Choroid plexus epithelial cell (primary cell): ENCODE data around the gene RASSF4.

ENCODE experiments used
- DNase-seq: peaks from one replicate; pipeline ENCODE4 v3.0.0-alpha.2; 2010; ENCODE audit warnings: low read depth
- H3K4me3 ChIP-seq: 2 replicates; pipeline ENCODE4 v1.5.1; 2011; ENCODE audit warnings: low read depth, mild to moderate bottlenecking, control low read depth, low read length, moderate library complexity
- TF ChIP-seq, protein P1 (sequence below): conservative IDR thresholded peaks from 2 replicates; pipeline ENCODE4 v1.5.1; 2011; ENCODE audit warnings: low read depth, mild to moderate bottlenecking, control low read depth, inconsistent platforms, low read length, moderate library complexity

RASSF4 gene

DNA sequence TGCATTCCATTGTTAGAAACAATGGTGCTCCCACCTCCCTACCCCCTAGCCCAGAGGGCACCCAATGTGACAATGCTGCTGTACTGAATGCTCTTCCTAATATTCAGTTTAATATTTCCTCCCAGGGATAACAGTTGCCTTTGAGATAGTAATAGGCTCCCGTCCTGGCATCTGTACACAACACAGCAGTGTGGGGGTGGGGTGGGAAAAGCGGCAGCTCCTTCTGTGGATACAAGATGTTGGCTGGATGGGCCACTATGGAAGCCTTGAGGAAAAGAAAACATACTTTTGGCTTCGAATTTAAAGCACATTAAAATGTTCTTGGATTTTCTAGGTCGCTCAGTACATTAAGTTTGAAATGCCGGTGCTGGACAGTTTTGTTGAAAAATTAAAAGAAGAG, 32.0 kb downstream of the RASSF4 start:
- TF ChIP-seq, protein P1, sequence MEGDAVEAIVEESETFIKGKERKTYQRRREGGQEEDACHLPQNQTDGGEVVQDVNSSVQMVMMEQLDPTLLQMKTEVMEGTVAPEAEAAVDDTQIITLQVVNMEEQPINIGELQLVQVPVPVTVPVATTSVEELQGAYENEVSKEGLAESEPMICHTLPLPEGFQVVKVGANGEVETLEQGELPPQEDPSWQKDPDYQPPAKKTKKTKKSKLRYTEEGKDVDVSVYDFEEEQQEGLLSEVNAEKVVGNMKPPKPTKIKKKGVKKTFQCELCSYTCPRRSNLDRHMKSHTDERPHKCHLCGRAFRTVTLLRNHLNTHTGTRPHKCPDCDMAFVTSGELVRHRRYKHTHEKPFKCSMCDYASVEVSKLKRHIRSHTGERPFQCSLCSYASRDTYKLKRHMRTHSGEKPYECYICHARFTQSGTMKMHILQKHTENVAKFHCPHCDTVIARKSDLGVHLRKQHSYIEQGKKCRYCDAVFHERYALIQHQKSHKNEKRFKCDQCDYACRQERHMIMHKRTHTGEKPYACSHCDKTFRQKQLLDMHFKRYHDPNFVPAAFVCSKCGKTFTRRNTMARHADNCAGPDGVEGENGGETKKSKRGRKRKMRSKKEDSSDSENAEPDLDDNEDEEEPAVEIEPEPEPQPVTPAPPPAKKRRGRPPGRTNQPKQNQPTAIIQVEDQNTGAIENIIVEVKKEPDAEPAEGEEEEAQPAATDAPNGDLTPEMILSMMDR, result no peak
- no peak for DNase-seq

DNA sequence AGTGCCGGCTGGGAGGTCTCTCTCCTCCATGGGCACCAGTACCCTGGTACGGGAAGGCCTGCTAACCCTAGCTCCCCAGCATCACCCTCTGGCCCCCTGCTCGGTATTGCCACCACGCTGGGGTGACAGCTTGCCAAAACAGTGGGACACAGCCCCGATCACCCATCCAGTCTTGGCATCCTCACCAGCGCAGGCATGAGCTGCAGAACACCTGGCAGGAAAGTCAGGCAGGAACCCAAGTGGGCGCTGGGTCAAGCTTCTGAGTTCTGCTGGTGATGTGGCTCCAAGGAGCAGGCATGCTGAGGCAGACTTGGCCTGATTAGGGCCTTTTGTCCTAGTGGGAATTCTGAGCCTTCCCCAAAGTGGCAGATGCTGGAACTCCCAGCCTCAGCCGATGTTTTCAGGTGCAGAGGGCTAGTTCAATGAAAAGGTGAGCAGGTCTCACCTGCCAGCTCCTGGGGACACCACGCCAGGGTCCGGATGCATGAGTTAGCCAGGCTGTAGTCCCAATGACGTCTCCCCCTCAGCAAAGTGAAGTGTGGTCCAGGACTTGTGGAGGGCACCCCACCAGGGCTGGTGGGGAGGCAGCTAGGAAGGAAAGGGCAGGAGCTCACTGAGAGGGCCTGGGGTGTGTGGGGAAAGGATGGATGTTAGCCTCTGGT, 32.6 kb downstream of the RASSF4 start:
- TF ChIP-seq, protein P1, result no peak
- no peak for DNase-seq
- no peak overlapping the region for H3K4me3 ChIP-seq

More for the DNA sequence above, 32.0 kb downstream of the RASSF4 start:
- no peak overlapping the region for H3K4me3 ChIP-seq

DNA sequence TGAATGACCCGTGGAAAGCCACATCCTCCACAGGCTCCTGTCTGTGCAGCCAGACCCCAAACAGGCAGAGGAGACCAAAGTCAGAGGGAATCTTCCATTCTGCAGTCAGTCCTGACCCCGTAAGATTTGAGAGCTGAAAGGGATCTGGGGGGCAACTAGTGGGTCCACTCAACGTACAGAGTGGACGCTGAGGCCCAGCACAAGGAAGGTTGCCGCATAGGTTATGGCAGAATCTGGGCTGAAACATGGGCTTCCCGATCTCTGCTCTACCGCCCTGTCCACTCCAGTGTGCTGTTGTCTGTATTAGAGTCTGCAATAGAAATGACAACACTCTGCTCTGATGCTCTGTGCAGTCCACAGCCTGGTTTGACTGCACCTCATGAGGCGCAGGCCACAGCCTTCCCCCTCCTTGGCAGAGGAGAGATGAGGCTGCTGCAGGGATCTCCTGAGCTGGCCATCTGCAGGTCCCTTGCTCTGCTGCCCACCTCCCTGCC, 33.2 kb downstream of the RASSF4 start:
- H3K4me3 ChIP-seq, result no peak overlapping the region
- TF ChIP-seq, protein P1, result no peak
- DNase-seq, result no peak

DNA sequence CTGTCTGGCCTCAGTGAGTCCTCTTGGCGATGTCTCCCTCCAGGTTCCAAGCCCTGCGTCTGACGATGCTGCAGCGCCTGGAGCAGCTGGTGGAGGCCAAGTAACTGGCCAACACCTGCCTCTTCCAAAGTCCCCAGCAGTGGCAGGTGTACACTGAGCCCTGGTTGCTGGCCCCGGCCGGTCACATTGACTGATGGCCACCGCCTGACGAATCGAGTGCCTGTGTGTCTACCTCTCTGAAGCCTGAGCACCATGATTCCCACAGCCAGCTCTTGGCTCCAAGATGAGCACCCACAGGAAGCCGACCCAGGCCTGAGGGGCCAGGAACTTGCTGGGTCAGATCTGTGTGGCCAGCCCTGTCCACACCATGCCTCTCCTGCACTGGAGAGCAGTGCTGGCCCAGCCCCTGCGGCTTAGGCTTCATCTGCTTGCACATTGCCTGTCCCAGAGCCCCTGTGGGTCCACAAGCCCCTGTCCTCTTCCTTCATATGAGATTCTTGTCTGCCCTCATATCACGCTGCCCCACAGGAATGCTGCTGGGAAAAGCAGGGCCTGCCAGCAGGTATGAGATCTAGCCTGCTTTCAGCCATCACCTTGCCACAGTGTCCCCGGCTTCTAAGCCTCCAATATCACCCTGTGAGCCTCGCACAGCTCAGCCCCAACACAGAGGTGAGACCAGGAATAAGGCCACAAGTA, 33.8 kb downstream of the RASSF4 start:
- H3K4me3 ChIP-seq, result no peak overlapping the region
- no peak for DNase-seq
- TF ChIP-seq, protein P1, result no peak

DNA sequence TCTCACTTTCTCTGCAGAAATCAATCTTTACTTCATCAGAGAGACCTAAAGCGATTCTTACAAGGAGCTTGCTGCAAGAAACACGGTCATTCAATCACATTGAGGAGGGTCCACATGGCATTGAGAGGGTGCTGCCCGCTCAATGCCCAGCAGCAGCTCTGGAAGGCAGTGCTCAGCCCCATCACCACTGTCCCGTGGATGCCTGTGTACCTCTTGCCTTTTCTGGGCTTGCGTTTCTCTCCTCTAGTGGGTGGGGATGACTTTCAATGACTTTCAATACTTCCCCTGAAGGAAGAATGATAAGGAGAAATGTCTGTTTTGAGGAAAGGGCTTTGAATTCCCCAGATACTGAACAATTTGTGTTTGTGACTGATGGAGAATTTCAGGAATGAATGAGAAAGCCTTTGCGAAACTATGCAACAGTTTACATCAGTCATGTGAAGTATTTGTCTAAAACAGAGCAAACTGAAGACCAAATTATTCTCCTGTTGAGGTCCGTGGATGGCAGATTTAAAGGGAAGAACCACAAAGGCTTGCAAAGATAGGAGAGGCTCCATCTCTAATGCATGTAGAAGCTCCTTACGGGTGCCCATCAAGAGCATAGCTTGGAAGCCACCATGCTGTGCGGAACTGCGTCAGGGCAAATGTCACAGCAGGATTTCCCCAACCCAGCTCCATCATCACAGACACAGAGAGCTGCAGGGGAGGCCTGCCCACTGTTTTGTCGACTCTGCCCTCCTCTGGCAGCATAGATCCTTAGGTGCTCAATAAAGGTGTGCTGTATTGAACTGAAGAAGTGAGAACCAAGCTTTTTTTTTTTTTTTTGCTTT, 34.5 kb downstream of the RASSF4 start:
- no peak overlapping the region for H3K4me3 ChIP-seq
- peak; percentile 88 for DNase-seq
- TF ChIP-seq, protein P1, result peak; percentile 6

DNA sequence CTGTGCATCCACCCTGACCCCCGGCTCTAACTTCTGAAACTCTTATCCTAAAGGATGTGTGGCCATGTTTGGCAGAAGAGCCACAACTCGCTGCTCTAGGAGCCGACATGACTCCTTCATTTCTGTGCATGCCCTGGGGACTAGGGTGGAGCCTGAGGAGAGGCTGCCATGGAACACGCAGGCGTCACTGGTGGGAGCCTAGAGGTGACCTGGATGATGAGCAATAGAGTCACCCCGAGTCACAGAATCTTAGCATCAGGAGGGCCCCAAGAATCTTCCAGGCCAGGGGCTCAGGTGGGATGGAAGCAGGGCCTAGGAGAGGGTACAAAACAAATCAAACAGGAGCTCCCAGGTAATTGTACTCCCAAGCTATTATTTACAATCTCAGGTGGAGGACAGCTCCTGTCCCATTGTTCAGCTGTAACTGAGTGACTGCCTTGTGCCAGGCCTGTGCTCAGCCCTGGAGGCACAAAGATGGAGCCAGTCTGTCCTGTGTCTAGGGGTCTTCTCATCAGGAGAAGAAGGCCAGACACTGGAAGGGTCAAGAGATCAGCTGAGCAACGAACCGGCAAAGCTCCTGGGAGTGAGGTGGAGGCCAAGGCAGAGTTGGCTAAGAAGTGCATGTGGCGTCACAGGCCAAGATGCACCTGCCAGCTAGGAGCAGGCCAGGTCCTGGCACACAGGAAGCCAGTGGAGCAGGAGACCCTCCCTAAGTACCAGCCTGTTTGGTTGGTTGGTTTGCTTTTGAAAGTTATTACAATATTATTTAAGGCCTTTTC, 35.3 kb downstream of the RASSF4 start:
- DNase-seq, result no peak
- TF ChIP-seq, protein P1, result no peak
- H3K4me3 ChIP-seq, result no peak overlapping the region
